Fibroblast of lung (primary cell): ENCODE results near the gene PLAC8L1. TPM values are rescaled to one million over a fixed set of nuclear protein-coding genes. Genes with fewer than 3 reads are reported as not detected.

Experiments used
- DNase-seq, 2 donors: peaks; one replicate each; pipeline versions ENCODE4 v3.0.0 to v3.0.0-alpha.2; 2010; ENCODE audit warnings: low read depth in 2 of 2
- H2AFZ ChIP-seq: 2 replicates; pipeline ENCODE4 v1.5.1; 2012; ENCODE audit warnings: low read length, control low read depth, inconsistent platforms
- H3K27ac ChIP-seq: 2 replicates; pipeline ENCODE4 v1.5.1; 2011; ENCODE audit warnings: low read length, control low read depth; ENCODE audit not compliant: insufficient read depth
- H3K27me3 ChIP-seq: 2 replicates; pipeline ENCODE4 v1.5.1; 2011; ENCODE audit warnings: mild to moderate bottlenecking, low read length; ENCODE audit not compliant: control insufficient read depth, insufficient read depth
- H3K36me3 ChIP-seq: 2 replicates; pipeline ENCODE4 v1.5.1; 2011; ENCODE audit warnings: low read length; ENCODE audit not compliant: control insufficient read depth, insufficient read depth
- H3K4me1 ChIP-seq: 2 replicates; pipeline ENCODE4 v1.5.1; 2011; ENCODE audit warnings: low read length; ENCODE audit not compliant: control insufficient read depth, insufficient read depth; ENCODE audit errors: extremely low read depth
- H3K4me2 ChIP-seq: 2 replicates; pipeline ENCODE4 v1.5.1; 2011; ENCODE audit warnings: low read length, control low read depth; ENCODE audit not compliant: insufficient read depth; ENCODE audit errors: extremely low read depth
- H3K4me3 ChIP-seq, 4 experiments: fragments of 200-600 bp in 1 of 4; sonication (generic) in 1 of 4; replicated peaks in 1 of 4; 2 replicates each; pipeline ENCODE4 v1.5.1; 2011 to 2016; ENCODE audit warnings: low read length in 4 of 4, low read depth in 3 of 4, mild to moderate bottlenecking in 3 of 4, control low read depth in 2 of 4, inconsistent platforms in 1 of 4, mixed read lengths in 1 of 4; ENCODE audit not compliant: insufficient read depth in 1 of 4; ENCODE audit errors: control extremely low read depth in 1 of 4
- H3K79me2 ChIP-seq: 2 replicates; pipeline ENCODE4 v1.5.1; 2012; ENCODE audit warnings: mild to moderate bottlenecking, low read length, inconsistent platforms; ENCODE audit not compliant: control insufficient read depth, insufficient read depth
- H3K9ac ChIP-seq: 2 replicates; pipeline ENCODE4 v1.5.1; 2011; ENCODE audit warnings: mild to moderate bottlenecking, low read length, control low read depth; ENCODE audit not compliant: insufficient read depth
- H3K9me3 ChIP-seq: 2 replicates; pipeline ENCODE4 v1.5.1; 2012; ENCODE audit warnings: low read depth, low read length; ENCODE audit not compliant: control insufficient read depth, insufficient read depth
- H4K20me1 ChIP-seq: 2 replicates; pipeline ENCODE4 v1.5.1; 2011; ENCODE audit warnings: low read length; ENCODE audit not compliant: control insufficient read depth, insufficient read depth; ENCODE audit errors: extremely low read depth
- CTCF ChIP-seq, 2 donors: IDR thresholded peaks in 1 of 2; conservative IDR thresholded peaks in 1 of 2; 1 replicate in 1 of 2; 2 replicates in 1 of 2; pipeline ENCODE4 v1.5.1; 2011 to 2012; ENCODE audit warnings: low read length in 2 of 2, control low read depth in 1 of 2, inconsistent platforms in 1 of 2, low read depth in 1 of 2, mild to moderate bottlenecking in 1 of 2
- EZH2 ChIP-seq: IDR thresholded peaks from 2 replicates; pipeline ENCODE4 v1.5.1; 2012; ENCODE audit warnings: low read length, control low read depth, mild to moderate bottlenecking; ENCODE audit errors: missing control alignments
- polyA plus RNA-seq, 2 donors: library from polyadenylated mRNA; depleted of rRNA in 1 of 2; stranded (reverse) in 1 of 2; unstranded in 1 of 2; fragments of >200 nt; gene quantifications; 2 replicates each; pipeline ENCODE4 v1.2.1, GENCODE V29; 2011 to 2012; ENCODE audit warnings: missing spikeins in 1 of 2
- total RNA-seq: library from RNA; depleted of rRNA; stranded (reverse); fragments of >200 nt; gene quantifications from 2 replicates; pipeline ENCODE4 v1.2.1, GENCODE V29; 2014

Gene PLAC8L1
- total and polyA plus RNA-seq, 2 donors (not counting 1 experiment from before 2014, with no cell fraction given): not detected

- no peaks in the 10 kb centered on the region for H3K9me3 ChIP-seq
- H3K4me1 ChIP-seq: no peaks in the 10 kb centered on the region
- H3K4me3 ChIP-seq: no peak overlapping the region
- H3K79me2 ChIP-seq: no peaks in the 10 kb centered on the region
- no peak overlapping the region for H3K27ac ChIP-seq
- no peaks in the 10 kb centered on the region for H4K20me1 ChIP-seq
- H3K4me2 ChIP-seq: no peak overlapping the region
- no peaks in the 10 kb centered on the region for H3K27me3 ChIP-seq
- no peaks in the 10 kb centered on the region for H3K36me3 ChIP-seq
- DNase-seq: no peak
- H3K9ac ChIP-seq: no peak overlapping the region
- H2AFZ ChIP-seq: no peak overlapping the region
- no peak for TF ChIP-seq CTCF (conservative IDR thresholded peaks at IDR 0.05 in 1 of 2, IDR thresholded peaks at IDR 0.05 in 1 of 2; ENCODE audit: low read depth in 1 of 2, low read length in 2 of 2)
- no peak for TF ChIP-seq EZH2
These were observed 28.9 kb downstream of the PLAC8L1 start for GRCh38 chr5:146076455-146076854.

GRCh38 chr5:146076028-146076427, 29.3 kb downstream of the PLAC8L1 start:
- H3K4me2 ChIP-seq: no peak overlapping the region
- no peaks in the 10 kb centered on the region for H3K4me1 ChIP-seq
- TF ChIP-seq EZH2: no peak
- TF ChIP-seq CTCF (conservative IDR thresholded peaks at IDR 0.05 in 1 of 2, IDR thresholded peaks at IDR 0.05 in 1 of 2; ENCODE audit: low read depth in 1 of 2, low read length in 2 of 2): no peak
- H4K20me1 ChIP-seq: no peaks in the 10 kb centered on the region
- no peak overlapping the region for H2AFZ ChIP-seq
- H3K27me3 ChIP-seq: no peaks in the 10 kb centered on the region
- no peak overlapping the region for H3K27ac ChIP-seq
- no peaks in the 10 kb centered on the region for H3K79me2 ChIP-seq
- no peak for DNase-seq
- no peak overlapping the region for H3K4me3 ChIP-seq
- no peak overlapping the region for H3K9ac ChIP-seq
- no peaks in the 10 kb centered on the region for H3K36me3 ChIP-seq
- no peaks in the 10 kb centered on the region for H3K9me3 ChIP-seq

GRCh38 chr5:146073239-146073900, 32.0 kb downstream of the PLAC8L1 start:
- H3K4me1 ChIP-seq: no peaks in the 10 kb centered on the region
- DNase-seq: no peak
- TF ChIP-seq EZH2 (no peak), CTCF (conservative IDR thresholded peaks at IDR 0.05 in 1 of 2, IDR thresholded peaks at IDR 0.05 in 1 of 2; ENCODE audit: low read depth in 1 of 2, low read length in 2 of 2) (no peak)

More at GRCh38 chr5:146073239-146073900, 32.0 kb downstream of the PLAC8L1 start:
- peaks cover 2% of the 10 kb centered on the region for H3K27me3 ChIP-seq
- H3K79me2 ChIP-seq: no peaks in the 10 kb centered on the region
- H4K20me1 ChIP-seq: no peaks in the 10 kb centered on the region
- H3K4me3 ChIP-seq: no peak overlapping the region
- H3K4me2 ChIP-seq: no peak overlapping the region
- H3K36me3 ChIP-seq: no peaks in the 10 kb centered on the region
- no peak overlapping the region for H3K9ac ChIP-seq
- H3K27ac ChIP-seq: no peak overlapping the region
- H2AFZ ChIP-seq: no peak overlapping the region
- H3K9me3 ChIP-seq: no peaks in the 10 kb centered on the region
